Measurements from ENCODE around the gene SPTBN1. TPM values are rescaled to one million over a fixed set of nuclear protein-coding genes. Genes with fewer than 3 reads are reported as not detected.

Gene SPTBN1
- total RNA-seq, 1 donor from 2014 or later = 813 TPM

DNA sequence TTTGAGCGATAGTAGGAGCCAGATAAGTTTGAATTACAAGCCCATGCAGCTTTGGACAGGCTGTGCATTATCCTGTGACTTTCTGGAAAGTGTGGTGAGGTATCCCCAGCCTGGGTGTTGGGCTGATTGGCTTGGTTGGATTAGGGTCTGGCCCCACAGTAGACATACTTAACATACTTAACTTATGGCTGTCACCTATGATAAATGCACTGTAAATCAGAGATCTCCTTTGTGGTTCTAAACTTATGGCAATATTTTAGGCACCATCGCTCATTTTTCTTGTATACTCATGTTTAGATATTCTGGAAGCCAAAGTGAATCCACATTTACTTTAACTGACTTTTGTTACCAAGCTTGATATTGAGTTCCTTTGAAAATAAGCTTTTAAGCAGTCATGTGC, 54.8 kb downstream of the SPTBN1 start:
- Histone ChIP-seq H3K4me1 (peaks cover 36% of the 10 kb centered on the region), H3K27ac (no peak overlapping the region), H3K9me3 (no peaks in the 10 kb centered on the region), H3K4me3 (no peak overlapping the region), H3K27me3 (no peaks in the 10 kb centered on the region), H3K36me3 (no peaks in the 10 kb centered on the region)
- DNase-seq (no peak), ATAC-seq (no peak)
- intact Hi-C loops (cut with DNase I) = no loop called here
- TF ChIP-seq, protein P1, sequence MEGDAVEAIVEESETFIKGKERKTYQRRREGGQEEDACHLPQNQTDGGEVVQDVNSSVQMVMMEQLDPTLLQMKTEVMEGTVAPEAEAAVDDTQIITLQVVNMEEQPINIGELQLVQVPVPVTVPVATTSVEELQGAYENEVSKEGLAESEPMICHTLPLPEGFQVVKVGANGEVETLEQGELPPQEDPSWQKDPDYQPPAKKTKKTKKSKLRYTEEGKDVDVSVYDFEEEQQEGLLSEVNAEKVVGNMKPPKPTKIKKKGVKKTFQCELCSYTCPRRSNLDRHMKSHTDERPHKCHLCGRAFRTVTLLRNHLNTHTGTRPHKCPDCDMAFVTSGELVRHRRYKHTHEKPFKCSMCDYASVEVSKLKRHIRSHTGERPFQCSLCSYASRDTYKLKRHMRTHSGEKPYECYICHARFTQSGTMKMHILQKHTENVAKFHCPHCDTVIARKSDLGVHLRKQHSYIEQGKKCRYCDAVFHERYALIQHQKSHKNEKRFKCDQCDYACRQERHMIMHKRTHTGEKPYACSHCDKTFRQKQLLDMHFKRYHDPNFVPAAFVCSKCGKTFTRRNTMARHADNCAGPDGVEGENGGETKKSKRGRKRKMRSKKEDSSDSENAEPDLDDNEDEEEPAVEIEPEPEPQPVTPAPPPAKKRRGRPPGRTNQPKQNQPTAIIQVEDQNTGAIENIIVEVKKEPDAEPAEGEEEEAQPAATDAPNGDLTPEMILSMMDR (IDR thresholded peaks at IDR 0.05) = no peak

DNA sequence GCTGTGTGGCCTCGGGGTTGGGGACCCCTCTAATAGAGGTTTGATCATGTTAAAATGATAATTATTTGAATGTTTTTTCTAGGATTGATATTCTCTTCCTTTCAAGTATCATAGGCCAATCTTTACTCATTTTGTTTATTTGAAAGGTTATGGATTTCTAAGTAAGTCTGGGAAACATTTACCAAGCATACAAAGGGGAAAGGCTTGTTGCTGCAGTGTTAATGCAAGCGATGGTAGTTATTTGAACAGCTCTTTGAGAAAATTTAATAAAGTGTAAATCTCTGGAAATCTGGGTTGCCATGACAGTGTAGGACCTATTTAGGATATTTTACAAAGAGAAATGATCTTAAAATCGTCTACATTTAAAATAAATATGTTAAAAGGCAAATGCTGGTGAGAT, 56.1 kb downstream of the SPTBN1 start:
- no peak overlapping the region for H3K27ac ChIP-seq
- TF ChIP-seq, protein P1 (IDR thresholded peaks at IDR 0.05) = no peak
- no peaks in the 10 kb centered on the region for H3K9me3 ChIP-seq
- intact Hi-C loops (cut with DNase I) = no loop called here
- no peaks in the 10 kb centered on the region for H3K36me3 ChIP-seq
- H3K4me1 ChIP-seq = peaks cover 42% of the 10 kb centered on the region
- no peak overlapping the region for H3K4me3 ChIP-seq
- DNase-seq (no peak), ATAC-seq (no peak)
- H3K27me3 ChIP-seq = no peaks in the 10 kb centered on the region

DNA sequence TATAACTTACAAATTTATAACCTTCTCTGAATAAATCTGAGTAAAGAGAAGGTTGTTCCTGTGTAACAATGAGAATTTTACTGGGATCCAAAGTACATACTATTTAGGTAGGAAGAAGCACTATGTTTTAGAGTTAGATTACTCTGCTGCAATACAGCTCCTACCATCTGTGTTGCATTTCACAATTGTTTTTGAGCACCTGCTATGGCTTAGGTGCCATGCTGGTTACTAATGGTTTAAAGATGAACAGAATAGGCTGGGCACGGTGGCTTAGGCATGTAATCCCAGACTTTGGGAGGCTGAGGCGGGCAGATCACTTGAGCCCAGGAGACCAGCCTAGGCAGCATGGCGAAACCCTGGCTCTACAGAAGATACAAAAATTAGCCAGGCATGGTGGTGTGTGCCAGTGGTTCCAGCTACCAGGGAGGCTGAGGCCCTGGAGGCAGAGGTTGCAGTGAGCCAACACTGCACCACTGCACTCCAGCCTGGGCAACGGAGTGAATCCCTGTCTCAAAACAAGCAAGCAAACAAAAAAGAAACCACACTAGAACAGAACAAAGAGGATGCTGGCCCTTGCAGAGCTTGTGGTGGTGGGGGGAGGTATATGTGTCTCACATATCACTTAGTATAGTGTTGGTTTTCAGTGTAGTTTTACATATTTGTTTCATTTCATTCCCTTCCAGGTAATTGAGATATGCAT, 56.7 kb downstream of the SPTBN1 start:
- H3K27me3 ChIP-seq = no peaks in the 10 kb centered on the region
- H3K9me3 ChIP-seq = no peaks in the 10 kb centered on the region
- H3K4me1 ChIP-seq = peaks cover 48% of the 10 kb centered on the region
- no peaks in the 10 kb centered on the region for H3K36me3 ChIP-seq
- DNase-seq (no peak), ATAC-seq (no peak)
- TF ChIP-seq, protein P1 (IDR thresholded peaks at IDR 0.05) = no peak
- intact Hi-C loops (cut with DNase I) = no loop called here
- no peak overlapping the region for H3K27ac ChIP-seq
- H3K4me3 ChIP-seq = no peak overlapping the region

DNA sequence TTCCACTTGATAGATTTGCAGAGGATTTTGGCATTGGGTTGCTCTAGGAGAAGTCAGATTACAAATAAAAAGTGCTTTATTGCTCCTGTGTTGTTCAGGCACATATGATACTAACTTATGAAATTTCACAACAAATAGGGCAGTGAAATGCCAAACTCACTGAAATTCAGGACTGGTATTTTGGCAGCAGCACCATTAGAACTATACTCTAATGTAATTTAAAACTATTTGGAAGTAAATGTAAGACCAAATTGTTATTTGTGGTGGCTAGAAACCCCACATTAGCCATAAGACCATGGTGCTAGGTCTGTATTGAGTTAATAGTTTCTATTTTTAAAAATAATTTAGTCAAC, 57.2 kb downstream of the SPTBN1 start:
- Histone ChIP-seq H3K27ac (no peak overlapping the region), H3K36me3 (no peaks in the 10 kb centered on the region), H3K27me3 (no peaks in the 10 kb centered on the region), H3K9me3 (no peaks in the 10 kb centered on the region), H3K4me3 (no peak overlapping the region), H3K4me1 (peaks cover 45% of the 10 kb centered on the region)
- intact Hi-C loops (cut with DNase I) = no loop called here
- DNase-seq = no peak
- TF ChIP-seq, protein P1 (IDR thresholded peaks at IDR 0.05) = no peak
- ATAC-seq = no peak

DNA sequence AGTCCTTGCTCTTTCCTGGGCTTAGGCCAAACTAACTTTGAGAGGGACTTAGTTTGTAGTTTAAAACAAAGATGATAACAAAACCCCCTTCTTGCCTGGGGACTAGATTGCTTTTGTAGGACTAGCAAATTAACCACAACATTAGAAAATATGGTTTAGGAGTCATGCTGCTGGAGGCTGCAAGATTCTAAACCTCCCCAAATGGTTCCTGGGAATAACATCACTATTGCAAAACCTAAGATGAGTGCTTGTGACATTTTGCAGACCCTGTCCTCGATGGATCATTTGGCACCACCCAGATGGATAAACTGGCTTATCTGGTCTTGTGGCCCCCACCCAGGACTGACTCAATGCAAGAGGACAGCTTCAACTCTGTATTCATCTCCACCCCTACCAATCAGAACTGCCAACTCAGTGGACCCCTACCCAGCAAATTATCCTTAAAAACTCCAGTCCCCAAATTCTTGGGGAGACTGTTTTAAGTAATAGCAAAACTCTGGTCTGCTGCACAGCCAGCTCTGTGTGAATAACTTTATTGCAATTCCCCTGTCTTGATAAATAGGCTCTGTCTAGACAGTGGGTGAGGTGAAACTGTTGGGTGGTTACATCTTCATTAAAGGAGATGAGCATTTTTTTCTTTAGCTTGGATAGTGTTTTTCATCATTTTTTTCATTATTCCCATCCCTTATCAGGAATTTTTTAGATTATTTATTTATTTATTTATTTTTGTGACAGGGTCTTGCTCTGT, 58.9 kb downstream of the SPTBN1 start:
- Histone ChIP-seq H3K27me3 (no peaks in the 10 kb centered on the region), H3K9me3 (no peaks in the 10 kb centered on the region), H3K4me1 (peaks cover 56% of the 10 kb centered on the region), H3K27ac (no peak overlapping the region), H3K4me3 (no peak overlapping the region), H3K36me3 (no peaks in the 10 kb centered on the region)
- DNase-seq (no peak), ATAC-seq (no peak)
- intact Hi-C loops (cut with DNase I) = no loop called here
- TF ChIP-seq, protein P1 (IDR thresholded peaks at IDR 0.05) = no peak

Measured in upper lobe of right lung (tissue), 1 donor.